ENCODE measurements around the gene ESPN.
"Not testable (repeated sequence)": the region's sequence is repeated elsewhere in the genome, so short reads cannot be mapped to it uniquely, and the experiment has no call there.

Gene ESPN, protein sequence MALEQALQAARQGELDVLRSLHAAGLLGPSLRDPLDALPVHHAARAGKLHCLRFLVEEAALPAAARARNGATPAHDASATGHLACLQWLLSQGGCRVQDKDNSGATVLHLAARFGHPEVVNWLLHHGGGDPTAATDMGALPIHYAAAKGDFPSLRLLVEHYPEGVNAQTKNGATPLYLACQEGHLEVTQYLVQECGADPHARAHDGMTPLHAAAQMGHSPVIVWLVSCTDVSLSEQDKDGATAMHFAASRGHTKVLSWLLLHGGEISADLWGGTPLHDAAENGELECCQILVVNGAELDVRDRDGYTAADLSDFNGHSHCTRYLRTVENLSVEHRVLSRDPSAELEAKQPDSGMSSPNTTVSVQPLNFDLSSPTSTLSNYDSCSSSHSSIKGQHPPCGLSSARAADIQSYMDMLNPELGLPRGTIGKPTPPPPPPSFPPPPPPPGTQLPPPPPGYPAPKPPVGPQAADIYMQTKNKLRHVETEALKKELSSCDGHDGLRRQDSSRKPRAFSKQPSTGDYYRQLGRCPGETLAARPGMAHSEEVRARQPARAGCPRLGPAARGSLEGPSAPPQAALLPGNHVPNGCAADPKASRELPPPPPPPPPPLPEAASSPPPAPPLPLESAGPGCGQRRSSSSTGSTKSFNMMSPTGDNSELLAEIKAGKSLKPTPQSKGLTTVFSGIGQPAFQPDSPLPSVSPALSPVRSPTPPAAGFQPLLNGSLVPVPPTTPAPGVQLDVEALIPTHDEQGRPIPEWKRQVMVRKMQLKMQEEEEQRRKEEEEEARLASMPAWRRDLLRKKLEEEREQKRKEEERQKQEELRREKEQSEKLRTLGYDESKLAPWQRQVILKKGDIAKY

DNA sequence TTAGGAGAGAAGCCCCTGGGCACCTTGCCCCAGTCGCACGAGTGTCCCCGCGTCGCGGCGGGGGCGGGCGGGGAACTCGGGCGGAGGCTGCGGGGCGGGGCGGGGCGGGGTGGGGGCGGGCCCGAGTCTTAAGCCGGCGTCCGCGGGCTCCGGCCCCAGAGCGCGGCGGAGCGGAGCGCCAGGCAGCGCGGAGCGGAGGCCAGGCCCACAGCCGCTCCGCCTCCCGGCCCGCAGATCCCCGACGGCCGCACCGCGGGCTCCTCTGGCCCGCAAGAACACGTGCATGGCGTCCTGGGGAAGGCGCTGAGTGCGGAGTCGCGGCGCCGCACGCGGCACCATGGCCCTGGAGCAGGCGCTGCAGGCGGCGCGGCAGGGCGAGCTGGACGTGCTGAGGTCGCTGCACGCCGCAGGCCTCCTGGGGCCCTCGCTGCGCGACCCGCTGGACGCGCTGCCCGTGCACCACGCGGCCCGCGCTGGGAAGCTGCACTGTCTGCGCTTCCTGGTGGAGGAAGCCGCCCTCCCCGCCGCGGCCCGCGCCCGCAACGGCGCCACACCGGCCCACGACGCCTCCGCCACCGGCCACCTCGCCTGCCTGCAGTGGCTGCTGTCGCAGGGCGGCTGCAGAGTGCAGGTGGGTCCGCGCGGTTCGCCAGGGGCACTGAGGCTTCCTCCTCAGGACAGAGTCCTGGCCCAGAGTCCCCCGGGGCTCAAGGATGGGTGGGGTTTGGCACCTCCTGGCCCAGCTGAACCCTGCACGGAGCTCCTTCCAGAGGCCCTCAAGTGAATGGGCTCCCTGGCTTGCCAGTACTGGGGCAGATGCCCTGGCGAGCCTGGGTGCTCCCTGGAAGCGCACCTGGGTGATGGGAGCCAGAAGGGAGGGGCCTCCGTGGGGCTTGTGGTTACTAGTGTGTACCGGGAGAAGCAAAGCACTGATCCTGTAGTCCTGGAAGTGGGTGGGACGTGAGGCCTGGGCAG is at the start of gene ESPN:
Gene ESPN, plus strand, starts transcription at position 158 of the 975 bp plus-strand sequence. Its CDS starts 180 bp downstream, at position 338.
- no peak for DNase-seq (ENCODE audit: low read depth in 2 of 2)

DNA sequence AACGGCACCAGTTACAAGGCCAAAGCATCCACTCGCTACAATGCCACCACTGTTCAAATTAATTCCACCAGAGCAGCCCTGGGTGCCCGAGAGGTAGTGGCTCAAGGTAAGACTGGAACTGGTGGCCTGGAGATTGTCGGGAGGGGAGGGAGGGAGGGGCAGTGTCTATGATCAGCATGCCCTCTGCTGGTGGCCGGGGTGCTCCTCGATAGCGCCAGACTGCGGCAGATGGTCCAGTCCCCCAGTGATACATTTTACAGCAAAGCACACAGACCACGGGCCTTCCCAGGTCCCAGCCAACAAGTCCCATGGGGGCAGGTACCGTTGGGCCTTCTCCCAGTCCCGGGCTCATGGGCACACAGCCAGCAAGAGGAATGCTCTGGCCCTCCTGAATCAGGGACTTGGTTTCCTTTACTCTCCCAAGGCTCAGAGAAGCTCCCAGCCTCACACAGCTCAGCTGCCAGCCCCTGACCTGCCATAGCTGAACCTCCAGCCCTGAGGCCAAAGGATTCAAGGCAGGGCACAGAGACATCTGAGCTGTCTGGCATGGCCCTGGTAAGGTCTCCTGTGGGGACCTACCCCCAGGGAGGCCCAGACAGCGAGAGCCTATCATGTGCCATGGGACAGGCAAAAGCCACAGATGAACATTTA is 46.4 kb upstream of the ESPN start:
- no peak for DNase-seq (ENCODE audit: low read depth in 2 of 2)

DNA sequence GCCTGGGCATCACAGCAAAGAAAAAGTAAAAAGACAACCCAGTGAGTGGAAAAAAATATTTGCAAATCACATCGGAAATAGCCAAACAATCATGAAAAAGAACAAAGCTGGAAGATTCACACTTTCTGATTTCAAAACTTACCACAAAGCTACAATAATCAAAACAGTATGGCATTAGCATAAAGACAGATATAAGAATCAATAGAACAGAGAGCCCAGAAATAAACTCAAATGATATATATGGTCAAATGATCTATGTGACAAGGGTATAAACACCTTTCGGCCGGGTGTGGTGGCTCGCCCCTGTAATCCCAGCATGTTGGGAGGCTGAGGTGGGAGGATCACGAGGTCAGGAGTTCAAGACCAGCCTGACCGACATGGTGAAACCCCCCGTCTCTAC is 44.5 kb upstream of the ESPN start:
- DNase-seq (ENCODE audit: low read depth in 2 of 2) = no peak

DNA sequence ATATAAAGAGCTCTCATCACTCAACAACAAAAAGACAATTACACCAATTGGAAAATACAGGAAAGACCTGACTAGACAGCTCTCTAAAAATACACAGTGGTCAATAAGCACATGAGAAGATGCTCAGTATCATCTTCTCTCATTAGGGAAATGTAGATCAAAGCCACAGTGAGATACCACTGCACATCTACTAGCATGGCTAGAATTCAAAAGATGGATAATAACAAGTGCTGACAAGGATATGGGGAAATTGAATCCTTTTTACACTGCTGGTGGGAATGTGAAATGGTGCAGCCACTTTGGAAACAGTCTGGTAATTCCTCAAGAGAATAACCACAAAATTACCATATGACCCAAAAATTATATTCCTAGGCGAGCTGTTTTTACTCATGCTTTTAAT is 40.4 kb upstream of the ESPN start:
- DNase-seq (ENCODE audit: low read depth in 2 of 2) = no peak

DNA sequence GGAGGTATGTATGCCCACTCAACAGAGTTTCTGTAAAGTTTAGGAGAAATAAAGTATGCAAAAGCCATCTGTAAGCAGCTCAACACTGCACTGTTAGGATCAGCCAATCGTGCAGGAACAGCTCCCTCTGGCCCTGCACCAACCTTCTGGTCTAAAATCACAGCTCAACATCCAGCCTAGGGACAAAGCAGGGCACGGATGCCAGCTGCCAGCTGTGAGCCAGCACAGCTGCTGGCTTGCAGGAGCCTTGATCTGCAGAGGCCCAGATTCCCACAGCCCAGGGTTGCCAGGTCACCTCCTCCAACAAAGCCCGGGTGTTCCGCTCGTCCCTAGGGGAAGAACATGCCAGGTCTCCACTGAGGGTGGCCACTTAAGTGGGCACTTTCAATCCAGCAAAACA is 39.6 kb upstream of the ESPN start:
- no peak for DNase-seq (ENCODE audit: low read depth in 2 of 2)

DNA sequence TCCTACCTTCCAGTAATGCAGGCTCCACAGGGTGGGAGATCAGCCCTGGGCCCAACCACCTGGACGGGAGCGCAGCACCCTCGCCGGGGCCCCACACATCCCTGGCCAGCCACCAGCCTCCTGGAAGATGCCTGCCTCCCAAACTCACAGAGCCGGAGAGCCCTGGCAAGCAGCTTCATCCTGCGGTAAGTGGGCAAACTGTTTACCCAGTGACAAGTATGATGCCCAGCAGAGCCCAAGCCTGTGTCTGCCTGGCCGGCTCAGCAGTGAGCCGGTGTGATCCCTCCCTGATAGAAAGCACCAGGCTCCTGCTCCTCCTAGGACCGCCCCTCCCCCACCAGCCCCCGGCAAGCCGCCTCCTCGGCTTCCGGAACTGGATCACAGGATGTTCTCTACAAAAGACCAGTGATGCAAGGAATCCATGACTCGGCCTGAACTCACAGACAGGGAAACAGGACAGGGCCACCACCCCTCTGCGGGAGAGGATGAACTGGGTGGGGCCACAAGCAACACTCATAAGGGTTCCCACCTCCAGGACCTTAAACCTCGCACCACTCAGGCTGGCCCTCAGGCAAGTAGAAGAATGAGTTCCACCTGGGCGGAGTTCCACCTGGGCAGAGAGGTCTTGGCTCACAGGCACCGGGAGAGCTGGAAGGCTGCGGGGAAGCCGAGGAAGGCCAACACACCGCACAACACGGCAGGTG is 38.9 kb upstream of the ESPN start:
- no peak for DNase-seq (ENCODE audit: low read depth in 2 of 2)

DNA sequence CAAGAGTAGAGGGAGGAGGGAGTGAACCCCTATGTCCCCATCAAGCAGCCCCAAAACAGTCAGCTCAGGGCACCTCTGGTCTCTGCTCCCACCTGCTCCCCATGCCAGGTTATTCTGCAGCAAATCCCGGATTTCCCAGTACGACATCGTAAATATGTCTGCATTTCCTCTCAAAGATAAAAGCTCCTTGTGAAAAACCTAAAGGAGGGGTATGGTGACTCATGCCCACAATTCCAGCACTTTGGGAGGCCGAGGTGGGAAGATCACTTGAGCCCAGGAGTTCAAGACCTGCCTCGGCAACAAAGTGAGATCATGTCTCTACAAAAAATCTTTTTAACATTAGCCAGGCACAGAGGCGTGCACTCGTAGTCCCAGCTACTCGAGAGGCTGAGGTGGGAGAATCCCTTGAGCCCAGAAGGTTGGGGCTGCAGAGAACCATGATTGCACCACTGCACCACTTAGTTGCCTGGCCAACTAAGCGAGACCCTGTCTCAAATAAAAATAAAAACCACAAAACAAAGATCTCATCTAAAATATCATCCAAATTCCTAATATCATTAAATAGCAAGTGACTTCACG is 38.1 kb upstream of the ESPN start:
- DNase-seq (ENCODE audit: low read depth in 2 of 2) = no peak

DNA sequence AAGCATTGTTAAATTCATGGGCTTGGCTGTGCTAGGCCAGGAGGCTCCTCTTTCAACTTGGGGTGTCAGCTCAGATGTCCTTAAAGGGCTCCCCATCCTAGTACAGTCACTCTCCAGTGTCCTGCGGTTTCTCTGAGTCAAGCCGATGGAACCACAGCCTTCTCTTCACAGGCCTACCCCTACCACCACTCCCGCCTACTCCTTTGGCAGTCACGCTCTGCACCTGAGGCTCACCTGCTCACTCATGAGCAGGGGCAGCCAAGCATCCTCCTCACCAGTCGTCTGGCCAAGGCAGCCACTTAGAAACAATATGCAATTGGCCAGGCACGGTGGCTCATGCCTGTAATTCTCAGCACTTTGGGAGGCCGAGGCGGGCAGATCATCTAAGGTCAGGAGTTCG is 34.6 kb upstream of the ESPN start:
- DNase-seq (ENCODE audit: low read depth in 2 of 2) = no peak

DNA sequence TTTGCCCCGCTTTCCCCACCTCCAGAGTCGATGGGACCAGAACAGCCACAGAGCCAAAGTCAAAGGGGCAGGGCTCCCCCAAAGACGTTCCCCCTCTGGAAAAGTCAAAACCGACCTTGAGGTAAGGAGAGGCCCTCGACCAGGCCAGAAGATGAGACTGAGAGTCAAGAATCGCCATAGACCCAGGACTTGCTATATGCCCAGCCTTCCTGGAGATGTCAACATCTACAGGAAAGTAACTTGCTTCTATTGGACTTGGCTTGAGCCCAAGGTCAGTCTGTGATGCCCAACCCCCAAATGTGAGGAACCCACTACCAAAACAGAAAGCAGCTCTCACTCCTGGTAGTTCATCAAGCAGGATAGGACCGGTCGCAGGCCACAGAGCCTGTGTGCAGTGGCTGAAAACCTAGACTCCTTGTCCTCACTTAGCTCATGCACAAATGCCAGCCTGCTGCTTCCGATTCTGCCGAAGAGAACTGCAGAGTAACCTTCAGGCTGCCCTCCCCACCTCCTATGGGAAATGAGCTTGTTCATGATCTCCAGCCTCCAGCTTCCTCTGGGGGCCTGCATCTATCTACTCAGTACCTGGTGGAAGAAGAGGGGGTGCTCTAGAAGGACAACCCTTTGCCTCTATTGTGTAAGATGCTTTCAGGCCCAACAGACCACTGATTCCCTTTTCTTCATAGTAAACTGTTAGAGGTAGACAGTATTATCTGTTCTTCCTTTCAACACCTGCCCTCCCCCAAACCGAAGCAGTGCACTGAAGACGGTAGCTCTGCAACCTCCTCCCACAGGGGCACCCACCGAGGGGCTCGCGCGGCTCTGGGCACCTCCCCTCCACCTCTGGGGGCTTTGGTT is 32.4 kb upstream of the ESPN start:
- DNase-seq (ENCODE audit: low read depth in 2 of 2) = no peak

DNA sequence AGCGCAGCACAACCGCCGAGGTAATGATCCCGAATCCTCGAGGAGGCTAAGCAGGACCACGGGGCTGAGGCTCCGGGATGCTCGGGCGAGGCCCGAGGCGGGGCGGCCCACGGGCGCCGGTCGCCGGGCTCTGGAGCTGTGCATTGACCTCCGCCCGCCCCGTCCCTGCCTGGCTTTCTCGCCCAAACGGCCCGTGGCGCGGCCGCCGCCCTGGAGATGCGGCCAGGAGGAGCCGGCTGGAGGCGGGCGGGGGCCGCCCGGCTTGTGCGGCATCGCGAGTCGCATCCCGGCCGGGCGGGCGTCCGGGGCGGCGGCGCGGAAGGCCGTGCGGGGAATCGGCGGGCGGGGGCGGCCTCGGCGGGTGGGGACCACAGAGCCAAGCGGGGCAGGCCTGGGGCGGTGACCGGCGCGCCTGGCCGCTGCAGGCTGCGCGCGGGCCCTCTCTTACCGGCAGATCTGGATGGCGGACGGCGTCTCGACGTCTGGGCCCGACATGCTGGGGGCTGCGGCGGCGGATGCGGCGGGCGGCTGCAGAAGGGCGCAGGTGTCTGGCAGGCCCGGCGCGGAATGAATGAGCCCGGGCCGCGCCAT is 31.7 kb upstream of the ESPN start:
- peak in 1 of 2 donors; percentile 25 for DNase-seq (ENCODE audit: low read depth in 2 of 2)

DNA sequence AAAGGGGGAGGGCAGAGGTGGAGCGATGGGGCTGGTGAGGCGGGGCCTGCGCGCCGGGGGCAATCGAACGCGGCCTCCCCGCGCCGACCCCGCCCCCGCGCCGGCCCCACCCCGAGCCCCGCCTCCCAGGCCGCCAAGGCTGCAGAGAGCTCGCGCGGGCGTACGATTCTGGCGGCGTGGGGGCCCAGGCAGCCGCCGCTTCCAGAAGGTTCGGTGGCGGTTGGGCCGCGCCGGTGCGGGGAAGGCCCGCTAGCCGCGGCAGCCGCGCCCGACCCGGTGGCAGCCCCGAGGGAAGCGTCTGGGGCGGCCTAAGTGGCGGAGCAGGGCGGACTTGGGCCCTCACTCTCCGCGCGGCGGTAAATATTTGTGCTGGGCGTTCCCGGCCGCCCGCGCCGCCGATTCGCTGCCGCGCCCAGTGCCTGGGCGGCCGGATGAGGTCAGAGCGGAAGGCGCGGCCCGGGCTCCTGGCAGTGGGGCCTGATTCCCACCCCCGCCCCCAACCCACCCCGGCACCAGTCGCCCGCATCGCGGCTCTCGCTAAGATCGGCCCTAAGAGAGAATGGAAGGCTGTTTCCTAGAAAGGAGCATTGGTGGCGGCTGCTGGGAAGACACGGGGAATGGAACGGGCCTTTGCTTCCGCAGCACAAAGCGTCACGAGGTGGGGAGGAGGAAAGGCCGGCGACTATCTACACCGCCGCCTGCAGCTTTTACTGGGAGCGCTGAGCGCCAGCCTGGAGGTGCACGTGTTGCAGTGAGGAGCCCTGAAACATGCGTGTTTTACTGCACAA is 31.0 kb upstream of the ESPN start, which contains the start of gene ACOT7:
Gene ACOT7, minus strand, starts transcription at position 368 of the 788 bp plus-strand sequence. CDS start 368 bp downstream, outside the sequence.
- peak; percentile 86 to 90 for DNase-seq (ENCODE audit: low read depth in 2 of 2)

DNA sequence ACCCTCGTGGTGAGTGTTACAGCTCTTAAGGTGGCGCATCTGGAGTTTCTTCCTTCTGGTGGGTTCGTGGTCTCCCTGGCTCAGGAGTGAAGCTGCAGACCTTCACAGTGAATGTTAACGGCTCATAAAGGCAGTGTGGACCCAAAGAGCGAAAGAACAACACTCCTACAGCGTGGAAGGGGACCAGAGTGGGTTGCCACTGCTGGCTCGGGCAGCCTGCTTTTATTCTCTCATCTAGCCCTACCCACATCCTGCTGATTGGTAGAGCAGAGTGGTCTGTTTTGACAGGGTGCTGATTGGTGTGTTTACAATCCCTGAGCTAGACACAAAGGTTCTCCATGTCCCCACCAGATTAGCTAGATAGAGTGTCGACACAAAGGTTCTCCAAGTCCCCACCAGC is 29.4 kb upstream of the ESPN start:
- DNase-seq (ENCODE audit: low read depth in 2 of 2) = not testable (repeated sequence)

DNA sequence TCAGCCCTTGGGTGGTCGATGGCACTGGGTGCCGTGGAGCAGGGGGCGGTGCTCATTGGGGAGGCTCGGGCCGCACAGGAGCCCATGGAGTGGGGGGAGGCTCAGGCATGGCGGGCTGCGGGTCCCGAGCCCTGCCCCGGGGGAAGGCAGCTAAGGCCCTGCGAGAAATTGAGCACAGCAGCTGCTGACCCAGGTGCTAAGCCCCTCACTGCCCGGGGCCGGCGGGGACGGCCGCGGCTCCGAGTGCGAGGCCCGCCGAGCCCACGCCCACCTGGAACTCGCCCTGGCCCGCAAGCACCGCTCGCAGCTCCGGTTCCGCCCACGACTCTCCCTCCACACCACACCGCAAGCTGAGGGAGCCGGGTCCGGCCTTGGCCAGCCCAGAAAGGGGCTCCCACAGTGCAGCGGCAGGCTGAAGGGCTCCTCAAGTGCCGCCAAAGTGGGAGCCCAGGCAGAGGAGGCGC is 28.8 kb upstream of the ESPN start:
- not testable (repeated sequence) for DNase-seq (ENCODE audit: low read depth in 2 of 2)

DNA sequence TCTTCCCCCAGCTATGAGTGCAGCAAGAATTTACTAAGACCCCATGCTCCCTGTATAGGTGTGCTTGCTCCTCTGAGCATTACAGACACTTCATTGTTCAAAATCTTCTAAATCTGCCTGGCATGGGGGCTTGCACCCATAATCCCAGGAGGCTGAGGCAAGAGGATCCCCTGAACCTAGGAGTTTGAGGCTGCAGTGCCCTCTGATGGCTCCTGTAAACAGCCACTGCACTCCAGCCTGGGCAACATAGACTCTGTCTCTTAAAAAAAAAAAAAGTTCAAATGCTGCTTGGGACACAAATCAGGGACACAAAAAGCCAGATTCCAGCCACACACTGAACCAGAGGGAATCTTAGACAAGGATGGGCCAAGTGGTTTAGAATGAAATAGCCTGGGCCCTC is 27.6 kb upstream of the ESPN start:
- DNase-seq (ENCODE audit: low read depth in 2 of 2) = no peak

DNA sequence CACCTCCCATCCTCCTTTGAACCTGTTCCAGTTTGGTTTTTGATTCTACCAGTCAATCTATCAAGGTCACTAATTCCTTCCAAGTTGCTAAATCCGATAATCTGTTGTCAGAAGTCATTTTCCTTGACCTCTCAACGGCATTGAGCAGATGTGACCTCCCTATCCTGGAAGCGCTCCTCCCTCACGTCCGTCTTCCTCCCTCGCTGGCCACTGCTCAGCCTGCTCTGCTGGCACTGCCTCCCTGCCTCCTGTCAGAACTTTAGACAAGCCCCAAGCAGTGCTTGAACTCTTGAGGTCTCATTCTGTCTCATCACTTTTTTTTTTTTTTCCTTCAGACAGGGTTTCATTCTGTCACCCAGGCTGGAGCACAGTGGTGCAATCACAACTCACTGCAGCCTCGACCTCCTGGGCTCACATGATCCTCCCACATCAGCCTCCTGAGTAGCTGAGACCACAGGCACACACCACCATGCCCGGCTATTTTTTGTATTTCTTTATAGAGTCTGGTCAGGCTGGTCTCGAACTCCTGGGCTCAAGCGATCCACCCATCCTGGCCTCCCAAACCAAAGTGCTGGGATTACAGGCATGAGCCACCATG is 26.6 kb upstream of the ESPN start:
- no peak for DNase-seq (ENCODE audit: low read depth in 2 of 2)

DNA sequence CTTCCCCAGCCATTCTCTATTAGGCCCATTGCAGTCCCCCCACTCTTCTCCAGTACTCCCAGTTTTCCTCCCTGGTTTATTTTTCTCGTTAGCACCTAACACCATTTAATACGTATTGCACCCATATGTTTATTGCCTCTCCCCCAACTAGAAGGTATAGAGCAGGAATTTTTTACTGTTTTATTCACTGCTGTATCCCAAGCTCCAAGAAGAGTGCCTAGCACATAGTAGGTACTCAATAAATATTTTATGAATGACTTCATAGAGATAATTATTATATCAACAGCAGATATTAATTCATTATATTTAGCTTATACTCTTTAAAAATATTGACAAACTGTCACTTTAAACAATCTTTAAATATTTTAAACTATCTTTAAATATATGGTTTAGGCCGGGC is 25.3 kb upstream of the ESPN start:
- no peak for DNase-seq (ENCODE audit: low read depth in 2 of 2)

DNA sequence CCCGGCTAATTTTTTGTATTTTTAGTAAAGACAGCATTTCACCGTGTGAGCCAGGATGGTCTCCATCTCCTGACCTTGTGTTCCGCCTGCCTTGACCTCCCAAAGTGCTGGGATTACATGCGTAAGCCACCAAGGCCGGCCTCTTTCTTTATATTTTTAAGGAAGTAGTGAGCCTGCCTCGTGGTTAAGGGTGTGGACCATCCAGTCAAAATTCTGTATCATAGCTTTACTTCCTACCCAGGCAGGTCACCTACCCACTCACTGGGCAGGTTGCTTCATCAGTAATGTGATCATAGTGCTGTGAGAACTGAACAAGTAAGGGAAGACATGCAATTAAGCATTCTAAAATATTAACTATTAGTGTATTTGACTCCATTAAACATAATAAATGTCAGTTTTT is 22.9 kb upstream of the ESPN start:
- no peak for DNase-seq (ENCODE audit: low read depth in 2 of 2)

Data from stimulated activated CD8-positive, alpha-beta memory T cell treated with anti-CD3 and anti-CD28 coated beads, Interleukin-2, amount 100 ng/mL, for 48 hours (primary cell).